ENCODE results near the gene ZBTB18. TPM values are rescaled to one million over a fixed set of nuclear protein-coding genes. Genes with fewer than 3 reads are reported as not detected.

The ZBTB18 gene
- total RNA-seq (63.7 TPM), polyA plus RNA-seq (ENCODE audit: insufficient read depth in 1 of 8, insufficient read length in 8 of 8, low replicate concordance in 1 of 8) (10 to 100 TPM; 57.3 to 89.5 (median 75.9) TPM)
- long read RNA-seq, donor 1, transcript ZBTB18-202 (2 exons, 3,740 nt) = major isoform, 7 of 8 reads
- long read RNA-seq, donor 1, partial matches to known transcripts = 0 of 8 reads
- long read RNA-seq, donor 1, other reads (novel, unspliced or antisense) = 0 of 8 reads
- long read RNA-seq, donor 2, partial matches to known transcripts = 0 of 2 reads
- long read RNA-seq, donor 2, other reads (novel, unspliced or antisense) = 0 of 2 reads
- long read RNA-seq, donor 3, transcript ZBTB18-202 (2 exons, 3,740 nt) = major isoform, 15 of 17 reads
- long read RNA-seq, donor 3, partial matches to known transcripts = 0 of 17 reads
- long read RNA-seq, donor 3, other reads (novel, unspliced or antisense) = 0 of 17 reads
- long read RNA-seq, donor 4, transcript ZBTB18-202 (2 exons, 3,740 nt) = major isoform, 6 of 7 reads
- long read RNA-seq, donor 4, partial matches to known transcripts = 0 of 7 reads
- long read RNA-seq, donor 4, other reads (novel, unspliced or antisense) = 0 of 7 reads
- long read RNA-seq, donor 5, transcript ZBTB18-202 (2 exons, 3,740 nt) = major isoform, 29 of 135 reads
- long read RNA-seq, donor 5, partial matches to known transcripts = 105 of 135 reads
- long read RNA-seq, donor 5, other reads (novel, unspliced or antisense) = 0 of 135 reads
- long read RNA-seq, donor 6, transcript ZBTB18-202 (2 exons, 3,740 nt) = major isoform, 14 of 23 reads
- long read RNA-seq, donor 6, partial matches to known transcripts = 0 of 23 reads
- long read RNA-seq, donor 6, other reads (novel, unspliced or antisense) = 7 of 23 reads
- long read RNA-seq, donor 7, transcript ZBTB18-202 (2 exons, 3,740 nt) = major isoform, 11 of 17 reads
- long read RNA-seq, donor 7, partial matches to known transcripts = 5 of 17 reads
- long read RNA-seq, donor 7, other reads (novel, unspliced or antisense) = 0 of 17 reads
- long read RNA-seq, donor 8, transcript ZBTB18-202 (2 exons, 3,740 nt) = major isoform, 8 of 77 reads
- long read RNA-seq, donor 8, partial matches to known transcripts = 68 of 77 reads
- long read RNA-seq, donor 8, other reads (novel, unspliced or antisense) = 0 of 77 reads
- long read RNA-seq, donor 9, transcript ZBTB18-202 (2 exons, 3,740 nt) = major isoform, 10 of 26 reads
- long read RNA-seq, donor 9, partial matches to known transcripts = 14 of 26 reads
- long read RNA-seq, donor 9, other reads (novel, unspliced or antisense) = 0 of 26 reads
- long read RNA-seq, donor 10, transcript ZBTB18-202 (2 exons, 3,740 nt) = major isoform, 22 of 26 reads
- long read RNA-seq, donor 10, partial matches to known transcripts = 0 of 26 reads
- long read RNA-seq, donor 10, other reads (novel, unspliced or antisense) = 0 of 26 reads
- long read RNA-seq, donor 11, transcript ZBTB18-202 (2 exons, 3,740 nt) = major isoform, 16 of 19 reads
- long read RNA-seq, donor 11, partial matches to known transcripts = 0 of 19 reads
- long read RNA-seq, donor 11, other reads (novel, unspliced or antisense) = 0 of 19 reads

- Histone ChIP-seq H3K9me3 (replicated peaks; ENCODE audit: control insufficient read depth, low read depth, low read length) (no peaks in the 10 kb centered on the region), H3K4me3 (ENCODE audit: low read length) (peak within 1 kb of the TSS; percentile 63), H3K27me3 (ENCODE audit: control insufficient read depth, insufficient read depth, low read length) (no peaks in the 10 kb centered on the region), H3K27ac (ENCODE audit: low read length) (peak within 1 kb of the TSS; percentile 81), H3K36me3 (ENCODE audit: control insufficient read depth, insufficient read depth, low read length) (peaks cover 15% of the 10 kb centered on the region), H3K4me1 (ENCODE audit: control insufficient read depth, insufficient read depth, low read length) (peaks cover 31% of the 10 kb centered on the region)
- DNase-seq = peak; percentile 88
- WGBS (ENCODE audit: insufficient coverage) = no CpG with 5 or more reads among the region's 4 CpGs
Measured at GRCh38 chr1:244050835-244051444, at the start of gene ZBTB18. Gene ZBTB18 (plus strand): TSS chr1:244051283. CDS start chr1:244051432, 149 bp downstream.

GRCh38 chr1:244002721-244003120 lies 48.4 kb upstream of the ZBTB18 start:
- no peak overlapping the region for H3K27ac ChIP-seq (ENCODE audit: low read length)
- H3K27me3 ChIP-seq (ENCODE audit: control insufficient read depth, insufficient read depth, low read length) = no peaks in the 10 kb centered on the region
- H3K36me3 ChIP-seq (ENCODE audit: control insufficient read depth, insufficient read depth, low read length) = no peaks in the 10 kb centered on the region
- 86% methylated on average over 1 of the region's 3 CpGs for WGBS (ENCODE audit: insufficient coverage)
- peak; percentile 3 for DNase-seq
- no peak overlapping the region for H3K4me3 ChIP-seq (ENCODE audit: low read length)
- H3K9me3 ChIP-seq (replicated peaks; ENCODE audit: control insufficient read depth, low read depth, low read length) = no peaks in the 10 kb centered on the region
- H3K4me1 ChIP-seq (ENCODE audit: control insufficient read depth, insufficient read depth, low read length) = no peaks in the 10 kb centered on the region

- Histone ChIP-seq H3K27ac (ENCODE audit: low read length) (no peak overlapping the region), H3K27me3 (ENCODE audit: control insufficient read depth, insufficient read depth, low read length) (no peaks in the 10 kb centered on the region), H3K9me3 (replicated peaks; ENCODE audit: control insufficient read depth, low read depth, low read length) (no peaks in the 10 kb centered on the region), H3K4me1 (ENCODE audit: control insufficient read depth, insufficient read depth, low read length) (no peaks in the 10 kb centered on the region), H3K36me3 (ENCODE audit: control insufficient read depth, insufficient read depth, low read length) (no peaks in the 10 kb centered on the region), H3K4me3 (ENCODE audit: low read length) (no peak overlapping the region)
- 86% methylated on average over 1 of the region's 3 CpGs for WGBS (ENCODE audit: insufficient coverage)
- DNase-seq = no peak
Measured at GRCh38 chr1:244005455-244005854, 45.6 kb upstream of the ZBTB18 start.

- no peaks in the 10 kb centered on the region for H3K36me3 ChIP-seq (ENCODE audit: control insufficient read depth, insufficient read depth, low read length)
- no peak for DNase-seq
Measured at GRCh38 chr1:244006381-244006901, 44.6 kb upstream of the ZBTB18 start.

GRCh38 chr1:244006961-244007360 lies 44.1 kb upstream of the ZBTB18 start:
- Histone ChIP-seq H3K4me1 (ENCODE audit: control insufficient read depth, insufficient read depth, low read length) (no peaks in the 10 kb centered on the region), H3K27ac (ENCODE audit: low read length) (no peak overlapping the region), H3K27me3 (ENCODE audit: control insufficient read depth, insufficient read depth, low read length) (no peaks in the 10 kb centered on the region), H3K36me3 (ENCODE audit: control insufficient read depth, insufficient read depth, low read length) (no peaks in the 10 kb centered on the region), H3K4me3 (ENCODE audit: low read length) (no peak overlapping the region), H3K9me3 (replicated peaks; ENCODE audit: control insufficient read depth, low read depth, low read length) (no peaks in the 10 kb centered on the region)
- no peak for DNase-seq
- 78% methylated on average over 5 of the region's 5 CpGs for WGBS (ENCODE audit: insufficient coverage)

More at GRCh38 chr1:244006381-244006901, 44.6 kb upstream of the ZBTB18 start:
- H3K9me3 ChIP-seq (replicated peaks; ENCODE audit: control insufficient read depth, low read depth, low read length) = no peaks in the 10 kb centered on the region
- H3K27me3 ChIP-seq (ENCODE audit: control insufficient read depth, insufficient read depth, low read length) = no peaks in the 10 kb centered on the region
- H3K4me3 ChIP-seq (ENCODE audit: low read length) = no peak overlapping the region
- H3K27ac ChIP-seq (ENCODE audit: low read length) = no peak overlapping the region
- WGBS (ENCODE audit: insufficient coverage) = no CpG with 5 or more reads among the region's 3 CpGs
- no peaks in the 10 kb centered on the region for H3K4me1 ChIP-seq (ENCODE audit: control insufficient read depth, insufficient read depth, low read length)

GRCh38 chr1:244010191-244010590 lies 40.9 kb upstream of the ZBTB18 start:
- no peaks in the 10 kb centered on the region for H3K4me1 ChIP-seq (ENCODE audit: control insufficient read depth, insufficient read depth, low read length)
- H3K9me3 ChIP-seq (replicated peaks; ENCODE audit: control insufficient read depth, low read depth, low read length) = no peaks in the 10 kb centered on the region
- H3K27ac ChIP-seq (ENCODE audit: low read length) = no peak overlapping the region
- H3K4me3 ChIP-seq (ENCODE audit: low read length) = no peak overlapping the region
- DNase-seq = no peak
- WGBS (ENCODE audit: insufficient coverage) = 92% methylated on average over 4 of the region's 6 CpGs
- no peaks in the 10 kb centered on the region for H3K36me3 ChIP-seq (ENCODE audit: control insufficient read depth, insufficient read depth, low read length)
- no peaks in the 10 kb centered on the region for H3K27me3 ChIP-seq (ENCODE audit: control insufficient read depth, insufficient read depth, low read length)

- H3K36me3 ChIP-seq (ENCODE audit: control insufficient read depth, insufficient read depth, low read length) = no peaks in the 10 kb centered on the region
- H3K27ac ChIP-seq (ENCODE audit: low read length) = no peak overlapping the region
- no peak overlapping the region for H3K4me3 ChIP-seq (ENCODE audit: low read length)
- DNase-seq = peak; percentile 7
- H3K4me1 ChIP-seq (ENCODE audit: control insufficient read depth, insufficient read depth, low read length) = no peaks in the 10 kb centered on the region
- no peaks in the 10 kb centered on the region for H3K27me3 ChIP-seq (ENCODE audit: control insufficient read depth, insufficient read depth, low read length)
- H3K9me3 ChIP-seq (replicated peaks; ENCODE audit: control insufficient read depth, low read depth, low read length) = no peaks in the 10 kb centered on the region
- no CpG with 5 or more reads among the region's 2 CpGs for WGBS (ENCODE audit: insufficient coverage)
Measured at GRCh38 chr1:244010703-244011123, 40.4 kb upstream of the ZBTB18 start.

GRCh38 chr1:244011271-244011670 lies 39.8 kb upstream of the ZBTB18 start:
- Histone ChIP-seq H3K4me3 (ENCODE audit: low read length) (no peak overlapping the region), H3K36me3 (ENCODE audit: control insufficient read depth, insufficient read depth, low read length) (no peaks in the 10 kb centered on the region), H3K4me1 (ENCODE audit: control insufficient read depth, insufficient read depth, low read length) (no peaks in the 10 kb centered on the region), H3K9me3 (replicated peaks; ENCODE audit: control insufficient read depth, low read depth, low read length) (no peaks in the 10 kb centered on the region), H3K27me3 (ENCODE audit: control insufficient read depth, insufficient read depth, low read length) (no peaks in the 10 kb centered on the region), H3K27ac (ENCODE audit: low read length) (no peak overlapping the region)
- no CpG with 5 or more reads among the region's 2 CpGs for WGBS (ENCODE audit: insufficient coverage)
- DNase-seq = peak; percentile 49

- no peak overlapping the region for H3K4me3 ChIP-seq (ENCODE audit: low read length)
- peak; percentile 5 for DNase-seq
- WGBS (ENCODE audit: insufficient coverage) = 40% methylated on average over 2 of the region's 6 CpGs
- no peaks in the 10 kb centered on the region for H3K4me1 ChIP-seq (ENCODE audit: control insufficient read depth, insufficient read depth, low read length)
- no peaks in the 10 kb centered on the region for H3K9me3 ChIP-seq (replicated peaks; ENCODE audit: control insufficient read depth, low read depth, low read length)
- H3K27ac ChIP-seq (ENCODE audit: low read length) = no peak overlapping the region
- H3K27me3 ChIP-seq (ENCODE audit: control insufficient read depth, insufficient read depth, low read length) = no peaks in the 10 kb centered on the region
- no peaks in the 10 kb centered on the region for H3K36me3 ChIP-seq (ENCODE audit: control insufficient read depth, insufficient read depth, low read length)
Measured at GRCh38 chr1:244011786-244012185, 39.3 kb upstream of the ZBTB18 start.

All from muscle of leg (tissue), 16 donors.